GM12864 (cell line): ENCODE results near the gene RABGEF1.
"Not testable (repeated sequence)": the region's sequence is repeated elsewhere in the genome, so short reads cannot be mapped to it uniquely, and the experiment has no call there.

Source experiments
- DNase-seq: peaks from one replicate; pipeline ENCODE4 v3.0.0-alpha.2; 2011; ENCODE audit warnings: low read depth
- H3K4me3 ChIP-seq: 2 replicates; pipeline ENCODE4 v1.5.1; 2011; ENCODE audit warnings: mild to moderate bottlenecking, low read depth, low read length, control low read depth
- CTCF ChIP-seq: IDR thresholded peaks from 2 replicates; pipeline ENCODE4 v1.5.1; 2011; ENCODE audit warnings: low read depth, mild to moderate bottlenecking, moderate library complexity, low read length, control low read depth, inconsistent platforms; ENCODE audit errors: missing control alignments

Gene RABGEF1

GRCh38 chr7:66766041-66766440 is 25.5 kb downstream of the RABGEF1 start:
- H3K4me3 ChIP-seq = no peak overlapping the region
- no peak for DNase-seq
- TF ChIP-seq CTCF = no peak

DNA sequence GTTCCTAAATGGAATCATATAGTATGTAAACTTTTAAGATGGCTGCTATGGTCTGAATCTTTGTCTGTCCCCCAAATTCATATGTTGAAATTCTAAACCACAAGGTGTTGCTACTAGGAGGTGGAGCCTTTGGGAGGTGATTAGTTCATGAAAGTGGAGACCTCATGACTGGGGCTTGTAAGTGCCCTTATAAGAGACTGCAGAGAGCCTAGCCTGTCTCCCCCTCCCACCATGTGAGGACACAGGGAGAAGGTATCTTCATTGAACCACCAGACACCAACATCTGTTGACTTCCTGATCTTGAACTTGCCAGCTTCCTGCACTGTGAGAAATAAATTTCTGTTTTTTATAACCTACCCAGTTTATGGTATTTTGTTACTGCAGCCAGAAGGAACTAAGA is 27.0 kb downstream of the RABGEF1 start:
- H3K4me3 ChIP-seq, DNase-seq: not testable (repeated sequence)

GRCh38 chr7:66768865-66769832 is 28.6 kb downstream of the RABGEF1 start:
- TF ChIP-seq CTCF = no peak
- H3K4me3 ChIP-seq = no peak overlapping the region
- DNase-seq = no peak

DNA sequence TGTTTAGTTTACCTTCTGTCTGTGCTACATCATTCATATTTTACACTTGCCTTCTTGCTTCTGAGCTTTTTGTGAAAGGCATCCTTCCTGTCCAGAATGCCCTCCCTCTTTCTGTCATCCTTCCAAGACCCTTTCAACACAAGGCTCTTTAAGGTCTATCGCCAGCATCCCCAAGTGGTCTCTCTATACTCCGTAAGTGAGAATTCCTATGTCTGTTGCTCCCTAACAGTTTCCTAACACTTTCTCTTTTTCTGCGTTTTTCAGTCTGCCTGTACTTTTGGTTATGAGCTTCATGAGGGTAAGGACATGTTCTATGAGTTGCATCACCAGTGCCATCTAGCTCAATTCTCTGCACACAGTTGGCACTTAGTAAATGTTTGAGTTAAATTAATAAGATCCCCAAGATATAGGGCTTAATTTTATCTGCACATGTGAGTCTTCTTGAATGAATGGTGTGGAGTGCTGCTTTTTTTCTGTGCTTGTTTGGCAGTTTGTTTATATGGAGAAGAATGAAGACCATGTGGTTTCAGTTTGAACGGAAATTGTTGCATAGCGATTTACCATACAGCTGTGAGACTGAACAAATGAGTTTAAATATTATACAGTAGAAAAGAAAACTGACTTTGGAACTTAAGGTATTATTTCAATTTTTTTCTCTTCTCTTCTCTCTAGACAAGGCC is 29.4 kb downstream of the RABGEF1 start:
- no peak overlapping the region for H3K4me3 ChIP-seq

DNA sequence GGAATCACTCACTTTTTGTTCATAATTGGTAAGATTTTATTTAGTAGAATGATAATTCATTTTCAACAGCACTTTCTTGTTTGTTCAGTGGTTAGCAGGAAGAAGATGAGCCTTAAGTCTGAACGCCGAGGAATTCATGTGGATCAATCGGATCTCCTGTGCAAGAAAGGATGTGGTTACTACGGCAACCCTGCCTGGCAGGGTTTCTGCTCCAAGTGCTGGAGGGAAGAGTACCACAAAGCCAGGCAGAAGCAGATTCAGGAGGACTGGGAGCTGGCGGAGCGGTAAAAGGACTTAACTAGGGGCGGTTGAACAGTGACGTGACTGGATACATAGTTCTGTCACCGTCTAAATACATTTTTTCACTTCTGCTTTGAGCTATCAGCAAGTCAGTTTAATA is 31.3 kb downstream of the RABGEF1 start:
- no peak for DNase-seq
- TF ChIP-seq CTCF = no peak
- H3K4me3 ChIP-seq = no peak overlapping the region

More for the DNA sequence above, 29.4 kb downstream of the RABGEF1 start:
- DNase-seq = no peak
- TF ChIP-seq CTCF = no peak

DNA sequence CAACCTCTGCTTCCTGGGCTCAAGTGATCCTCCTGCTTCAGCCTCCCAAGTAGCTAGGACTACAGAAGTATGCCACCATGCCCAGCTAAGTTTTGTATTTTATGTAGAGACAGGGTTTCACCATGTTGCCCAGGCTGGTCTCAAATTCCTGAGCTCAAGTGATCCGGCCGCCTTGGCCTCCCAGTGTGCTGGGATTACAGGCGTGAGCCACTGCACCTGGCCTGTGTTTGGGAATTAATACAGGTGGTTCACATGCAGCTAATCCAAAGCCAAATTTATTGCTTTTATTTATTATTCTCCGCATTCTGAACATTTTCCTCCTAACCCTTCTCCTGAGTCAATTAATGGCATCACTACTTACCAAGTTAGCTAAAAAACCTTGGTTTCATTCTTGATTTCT is 33.2 kb downstream of the RABGEF1 start:
- not testable (repeated sequence) for H3K4me3 ChIP-seq, DNase-seq

DNA sequence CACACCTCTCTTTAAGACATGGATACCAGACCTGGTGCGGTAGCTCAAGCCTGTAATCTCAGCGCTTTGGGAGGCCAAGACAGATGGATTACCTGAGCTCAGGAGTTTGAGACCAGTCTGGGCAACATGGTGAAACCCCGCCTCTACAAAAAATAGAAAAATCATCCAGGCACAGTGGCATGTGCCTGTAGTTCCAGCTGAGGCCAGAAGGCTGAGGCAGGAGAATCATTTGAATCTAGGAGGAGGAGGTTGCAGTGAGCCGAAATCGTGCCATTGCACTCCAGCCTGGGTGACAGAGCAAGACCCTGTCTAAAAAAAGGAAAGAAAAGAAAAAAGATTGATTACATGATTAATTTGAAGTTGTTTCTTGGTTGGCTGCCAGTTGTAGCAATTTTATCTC is 35.9 kb downstream of the RABGEF1 start:
- not testable (repeated sequence) for H3K4me3 ChIP-seq, DNase-seq

DNA sequence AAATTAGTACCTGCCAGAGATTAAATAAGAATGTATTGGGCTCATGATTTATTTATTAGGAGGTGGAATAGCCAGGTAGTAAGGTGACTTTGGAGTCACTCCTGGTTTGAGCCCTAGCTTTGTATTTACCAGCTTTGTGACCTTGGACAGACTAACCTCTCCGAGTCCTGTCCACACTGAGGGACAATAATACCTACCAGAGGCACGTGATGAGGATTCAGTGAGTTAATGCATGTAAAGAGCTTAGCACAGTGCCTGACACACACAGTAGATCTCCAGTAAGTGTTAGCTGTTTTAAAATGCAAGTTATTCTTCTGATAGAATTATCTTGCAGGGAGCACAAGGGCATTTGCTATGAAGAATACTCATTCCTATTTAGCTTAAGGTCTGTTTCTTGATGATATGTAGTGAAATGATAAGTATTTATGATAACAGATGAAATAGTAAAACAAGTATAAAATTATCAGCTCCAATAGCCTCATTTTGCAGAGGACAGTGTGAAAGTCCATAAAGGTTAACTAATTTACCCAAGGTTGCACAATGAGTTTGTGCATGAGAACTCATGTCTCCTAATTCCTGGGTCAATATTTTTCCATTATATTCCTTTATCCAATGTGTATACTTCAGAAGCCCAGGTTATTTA is 36.4 kb downstream of the RABGEF1 start:
- H3K4me3 ChIP-seq = no peak overlapping the region
- no peak for DNase-seq
- TF ChIP-seq CTCF = no peak
